ENCODE results near the gene METAP1D. TPM values are rescaled to one million over a fixed set of nuclear protein-coding genes. Genes with fewer than 3 reads are reported as not detected.

Gene METAP1D
- total and polyA plus RNA-seq, 11 donors = 2.9 to 7.0 (median 5.3) TPM

DNA sequence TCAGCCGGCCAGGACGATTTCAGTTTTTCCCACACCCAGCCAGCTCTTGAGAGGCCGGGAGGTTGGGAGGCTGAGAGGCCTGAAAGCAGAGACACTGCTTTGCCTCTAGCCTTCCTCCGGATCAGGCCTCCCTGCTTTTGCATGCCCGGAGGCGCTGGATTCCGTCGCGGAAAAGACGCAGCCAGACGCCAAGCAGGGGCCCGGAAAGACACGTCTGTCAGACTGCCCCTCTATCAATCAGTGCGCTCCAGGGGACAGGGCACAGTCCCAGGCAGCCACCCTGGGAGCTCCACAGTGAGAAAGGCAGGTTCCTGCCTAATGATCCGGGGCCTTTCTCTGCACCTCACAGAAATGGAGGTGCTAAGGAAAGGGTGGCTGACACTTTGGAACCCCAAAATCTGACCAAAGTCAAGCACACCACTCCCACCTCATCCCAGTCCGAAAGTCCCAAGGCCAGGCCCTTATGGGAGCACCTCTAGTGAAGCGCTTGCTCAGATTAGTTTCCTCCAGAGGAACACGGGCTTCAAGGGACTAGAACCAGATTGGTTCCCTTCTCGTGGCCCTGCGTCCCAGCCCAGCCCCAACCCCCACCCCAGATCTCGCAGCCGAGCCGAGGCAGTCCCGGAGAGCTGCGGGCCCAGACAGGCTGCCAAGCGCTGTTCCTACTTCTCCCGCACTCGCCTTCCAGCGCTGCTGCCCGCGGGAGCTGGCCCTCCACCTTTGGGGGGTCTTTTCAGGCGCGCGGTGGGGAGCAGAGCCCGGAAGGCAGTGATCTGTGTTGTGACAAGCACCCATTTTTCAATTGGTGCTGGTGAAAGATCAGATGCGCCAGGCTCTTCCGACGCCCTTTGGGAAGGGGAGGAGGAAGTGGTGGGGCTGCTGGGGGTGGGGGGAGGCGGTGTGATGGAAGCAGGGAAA, 90.5 kb downstream of the METAP1D start:
- DNase-seq (no peak), ATAC-seq (no peak)
- H3K9me3 ChIP-seq = no peaks in the 10 kb centered on the region
- no peak overlapping the region for H3K27ac ChIP-seq
- H3K4me1 ChIP-seq = peaks cover 0 to 47% (median 24%) of the 10 kb centered on the region in 12 donors
- intact Hi-C loops (cut with DNase I) = no loop called here
- H3K36me3 ChIP-seq = no peaks in the 10 kb centered on the region
- TF ChIP-seq, protein P1, sequence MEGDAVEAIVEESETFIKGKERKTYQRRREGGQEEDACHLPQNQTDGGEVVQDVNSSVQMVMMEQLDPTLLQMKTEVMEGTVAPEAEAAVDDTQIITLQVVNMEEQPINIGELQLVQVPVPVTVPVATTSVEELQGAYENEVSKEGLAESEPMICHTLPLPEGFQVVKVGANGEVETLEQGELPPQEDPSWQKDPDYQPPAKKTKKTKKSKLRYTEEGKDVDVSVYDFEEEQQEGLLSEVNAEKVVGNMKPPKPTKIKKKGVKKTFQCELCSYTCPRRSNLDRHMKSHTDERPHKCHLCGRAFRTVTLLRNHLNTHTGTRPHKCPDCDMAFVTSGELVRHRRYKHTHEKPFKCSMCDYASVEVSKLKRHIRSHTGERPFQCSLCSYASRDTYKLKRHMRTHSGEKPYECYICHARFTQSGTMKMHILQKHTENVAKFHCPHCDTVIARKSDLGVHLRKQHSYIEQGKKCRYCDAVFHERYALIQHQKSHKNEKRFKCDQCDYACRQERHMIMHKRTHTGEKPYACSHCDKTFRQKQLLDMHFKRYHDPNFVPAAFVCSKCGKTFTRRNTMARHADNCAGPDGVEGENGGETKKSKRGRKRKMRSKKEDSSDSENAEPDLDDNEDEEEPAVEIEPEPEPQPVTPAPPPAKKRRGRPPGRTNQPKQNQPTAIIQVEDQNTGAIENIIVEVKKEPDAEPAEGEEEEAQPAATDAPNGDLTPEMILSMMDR (IDR thresholded peaks at IDR 0.05) = no peak
- TF ChIP-seq POLR2A (IDR thresholded peaks at IDR 0.05) = no peak
- H3K4me3 ChIP-seq = no peak overlapping the region
- peaks cover 95 to 100% (median 100%) of the 10 kb centered on the region in 9 donors for H3K27me3 ChIP-seq
- 6 to 20% (median 11%) methylated on average over 28 to 39 of the region's 39 CpGs for WGBS, 4 donors

DNA sequence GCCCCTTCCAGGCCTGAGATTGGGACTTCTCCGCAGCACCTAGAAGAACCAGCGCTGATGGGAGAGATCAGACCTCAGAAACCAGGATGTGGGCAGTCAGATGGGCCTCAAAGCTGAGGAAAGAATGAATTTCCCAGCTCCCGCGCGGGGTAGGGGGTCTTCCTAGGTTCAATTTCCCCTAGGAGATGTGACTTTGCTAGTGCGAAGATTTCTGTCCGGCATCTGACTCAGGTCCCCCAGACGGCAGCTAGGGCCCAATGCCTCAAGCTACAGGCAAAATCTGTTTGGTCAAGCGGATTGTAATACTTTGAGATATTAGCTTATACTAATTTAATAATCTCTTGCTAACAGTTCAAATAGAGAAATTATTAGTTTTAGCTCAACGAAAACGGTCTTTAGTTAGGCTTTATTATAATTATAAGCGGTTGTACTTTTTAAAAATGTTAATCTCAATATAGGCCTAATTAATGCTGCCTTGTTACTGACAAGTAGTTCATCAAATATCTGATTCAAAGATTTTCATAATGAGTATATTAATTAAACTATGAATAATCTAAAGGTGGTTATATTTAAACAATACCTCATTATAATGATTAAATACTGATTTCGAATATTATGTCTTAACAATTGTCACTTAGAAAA, 91.4 kb downstream of the METAP1D start:
- no peak overlapping the region for H3K4me3 ChIP-seq
- intact Hi-C loops (cut with DNase I) = no loop called here
- WGBS, 4 donors = 7 to 18% (median 13%) methylated on average over 13 of the region's 13 CpGs
- no peak overlapping the region for H3K27ac ChIP-seq
- H3K27me3 ChIP-seq = peaks cover 96 to 100% (median 100%) of the 10 kb centered on the region in 9 donors
- DNase-seq = no peak
- TF ChIP-seq, protein P1 (IDR thresholded peaks at IDR 0.05) = no peak
- no peak for TF ChIP-seq POLR2A (IDR thresholded peaks at IDR 0.05)
- no peaks in the 10 kb centered on the region for H3K36me3 ChIP-seq
- no peaks in the 10 kb centered on the region for H3K9me3 ChIP-seq
- no peak for ATAC-seq
- peaks cover 0 to 48% (median 25%) of the 10 kb centered on the region in 12 donors for H3K4me1 ChIP-seq

DNA sequence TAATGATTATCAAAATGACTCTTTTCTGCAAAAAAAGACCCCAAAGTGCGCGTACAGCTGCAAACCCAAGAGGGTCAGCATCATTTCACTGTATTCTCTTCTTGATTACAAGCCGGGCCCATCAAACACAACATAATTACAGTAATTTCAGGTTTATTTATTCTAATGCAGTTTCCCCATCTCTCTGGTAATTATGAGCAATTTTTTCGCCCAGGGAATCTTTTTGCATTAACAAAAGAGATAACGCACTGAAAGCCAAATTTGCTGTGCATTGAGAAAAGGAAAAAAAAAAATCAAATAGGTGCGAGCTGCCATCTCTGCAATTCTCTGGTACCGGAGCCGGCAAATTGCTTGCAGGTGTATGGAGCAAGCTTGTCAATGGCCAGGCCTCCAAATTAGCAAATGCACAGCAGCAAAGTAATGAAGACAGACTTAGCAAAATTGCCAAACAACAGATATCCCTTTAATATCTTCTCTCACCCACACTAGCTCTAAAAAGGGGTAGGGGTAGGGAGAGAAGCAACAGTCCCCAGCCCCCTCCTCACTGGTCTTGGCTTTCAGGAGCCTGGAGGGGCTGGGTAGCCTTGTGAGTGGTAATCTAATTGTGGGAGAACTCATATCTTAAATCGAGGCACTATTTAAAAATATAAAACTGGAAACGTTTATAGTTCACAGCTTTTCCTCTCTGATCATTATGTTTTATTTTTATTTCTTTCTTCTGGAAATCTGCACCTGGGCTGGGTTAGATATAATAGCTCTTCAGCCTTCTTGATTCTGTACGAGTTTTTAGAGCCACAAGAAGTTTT, 92.2 kb downstream of the METAP1D start:
- DNase-seq (no peak), ATAC-seq (no peak)
- Histone ChIP-seq H3K36me3 (no peaks in the 10 kb centered on the region), H3K9me3 (no peaks in the 10 kb centered on the region), H3K4me1 (peaks cover 4 to 48% (median 27%) of the 10 kb centered on the region in 12 donors), H3K4me3 (no peak overlapping the region), H3K27ac (no peak overlapping the region), H3K27me3 (peaks cover 96 to 100% (median 100%) of the 10 kb centered on the region in 9 donors)
- WGBS, 4 donors = 12 to 21% (median 20%) methylated on average over 11 of the region's 11 CpGs
- TF ChIP-seq, protein P1 (IDR thresholded peaks at IDR 0.05) = no peak
- TF ChIP-seq POLR2A (IDR thresholded peaks at IDR 0.05) = no peak
- intact Hi-C loops (cut with DNase I) = no loop called here
